Measurements from ENCODE around the gene ITPR1.
A peak's percentile ranks its signal among the peaks of the same experiment; 100 is the strongest.

Gene ITPR1

DNA sequence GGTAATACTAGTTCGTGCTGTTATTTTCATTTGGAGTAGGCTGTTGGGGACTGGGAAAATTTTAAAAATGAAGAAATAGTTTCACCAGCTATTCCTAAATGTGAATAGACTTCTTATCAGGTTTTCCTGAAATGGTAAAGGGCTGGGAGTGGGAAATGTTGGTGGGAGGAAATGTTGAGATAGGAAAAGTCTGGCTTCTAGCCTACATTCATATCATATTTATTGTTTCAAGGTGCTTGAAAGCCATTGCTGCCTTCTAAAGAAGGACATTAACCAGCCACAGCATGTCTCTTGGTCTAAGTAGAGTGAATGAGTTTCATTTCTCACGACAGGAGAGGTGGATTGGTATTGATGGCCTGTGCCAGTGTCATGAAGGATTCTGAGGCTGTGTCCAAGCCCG is 288.9 kb downstream of the ITPR1 start:
- H3K4me1 Mint-ChIP-seq (ENCODE audit: low read depth): peaks cover 1% of the 10 kb centered on the region
- H3K36me3 Mint-ChIP-seq: peaks cover 49% of the 10 kb centered on the region
- no peaks in the 10 kb centered on the region for H3K27me3 Mint-ChIP-seq
- H3K9me3 Mint-ChIP-seq (ENCODE audit: low read depth): no peaks in the 10 kb centered on the region
- H3K4me3 Mint-ChIP-seq: no peak overlapping the region
- no peak overlapping the region for H3K27ac Mint-ChIP-seq

DNA sequence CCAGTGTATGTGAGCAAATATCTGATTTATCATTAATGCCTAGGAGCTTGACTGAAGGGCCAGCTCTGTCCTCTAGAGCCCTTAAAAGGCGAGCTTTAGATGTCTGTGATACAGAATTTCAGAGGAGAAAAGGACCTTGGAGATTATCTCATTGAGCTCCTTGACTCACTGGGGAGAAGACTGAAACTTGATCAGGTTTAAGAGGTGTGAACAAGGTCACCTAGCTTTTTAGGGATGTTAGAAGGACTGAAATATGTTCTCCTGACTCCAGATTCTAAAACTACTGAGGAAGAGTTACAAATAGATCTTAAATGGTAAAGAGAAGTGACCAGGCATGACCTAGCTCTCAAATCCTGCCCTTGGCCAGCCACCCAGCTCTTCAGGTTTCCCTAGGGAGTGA is 292.4 kb downstream of the ITPR1 start:
- Mint-ChIP-seq H3K4me1 (ENCODE audit: low read depth) (no peaks in the 10 kb centered on the region), H3K27me3 (no peaks in the 10 kb centered on the region), H3K4me3 (no peak overlapping the region), H3K27ac (peak overlapping the region; percentile 28), H3K36me3 (peaks cover 53% of the 10 kb centered on the region), H3K9me3 (ENCODE audit: low read depth) (no peaks in the 10 kb centered on the region)

- Mint-ChIP-seq H3K27me3 (no peaks in the 10 kb centered on the region), H3K27ac (no peak overlapping the region), H3K9me3 (ENCODE audit: low read depth) (no peaks in the 10 kb centered on the region), H3K4me3 (no peak overlapping the region), H3K36me3 (peaks cover 55% of the 10 kb centered on the region), H3K4me1 (ENCODE audit: low read depth) (no peaks in the 10 kb centered on the region)
These were observed 293.3 kb downstream of the ITPR1 start for GRCh38 chr3:4786431-4786830.

- H3K27me3 Mint-ChIP-seq: no peaks in the 10 kb centered on the region
- no peak overlapping the region for H3K27ac Mint-ChIP-seq
- no peaks in the 10 kb centered on the region for H3K9me3 Mint-ChIP-seq (ENCODE audit: low read depth)
- no peak overlapping the region for H3K4me3 Mint-ChIP-seq
- peaks cover 49% of the 10 kb centered on the region for H3K36me3 Mint-ChIP-seq
- H3K4me1 Mint-ChIP-seq (ENCODE audit: low read depth): no peaks in the 10 kb centered on the region
These were observed 298.2 kb downstream of the ITPR1 start for GRCh38 chr3:4791358-4791757.

GRCh38 chr3:4793311-4793710 is 300.2 kb downstream of the ITPR1 start:
- Mint-ChIP-seq H3K4me1 (ENCODE audit: low read depth) (no peaks in the 10 kb centered on the region), H3K4me3 (no peak overlapping the region), H3K36me3 (peaks cover 52% of the 10 kb centered on the region), H3K9me3 (ENCODE audit: low read depth) (no peaks in the 10 kb centered on the region), H3K27ac (no peak overlapping the region), H3K27me3 (no peaks in the 10 kb centered on the region)

DNA sequence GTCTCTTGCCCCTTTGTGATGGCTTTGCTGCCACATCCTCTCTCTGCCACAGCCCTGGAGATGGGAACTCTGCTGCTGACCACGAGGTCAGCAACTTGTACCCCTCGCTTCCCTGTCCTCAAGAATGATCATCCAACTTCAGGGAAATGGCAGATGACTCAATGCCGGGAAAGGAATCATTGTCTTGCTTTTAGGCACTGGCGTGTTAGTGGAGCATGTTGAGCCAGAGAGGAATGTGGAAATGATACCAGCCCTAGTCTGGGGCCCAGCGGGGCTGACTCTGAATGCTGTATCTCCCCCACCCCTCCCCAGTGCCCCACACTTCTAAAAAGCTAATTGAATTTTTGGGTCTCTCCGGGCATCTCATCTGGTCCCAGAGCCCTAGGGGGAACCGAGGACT is 301.2 kb downstream of the ITPR1 start:
- Mint-ChIP-seq H3K36me3 (peaks cover 48% of the 10 kb centered on the region), H3K27ac (no peak overlapping the region), H3K27me3 (no peaks in the 10 kb centered on the region), H3K9me3 (ENCODE audit: low read depth) (no peaks in the 10 kb centered on the region), H3K4me3 (no peak overlapping the region), H3K4me1 (ENCODE audit: low read depth) (no peaks in the 10 kb centered on the region)

- no peak overlapping the region for H3K4me3 Mint-ChIP-seq
- peaks cover 48% of the 10 kb centered on the region for H3K36me3 Mint-ChIP-seq
- no peaks in the 10 kb centered on the region for H3K27me3 Mint-ChIP-seq
- no peaks in the 10 kb centered on the region for H3K9me3 Mint-ChIP-seq (ENCODE audit: low read depth)
- H3K4me1 Mint-ChIP-seq (ENCODE audit: low read depth): no peaks in the 10 kb centered on the region
- no peak overlapping the region for H3K27ac Mint-ChIP-seq
These were observed 301.6 kb downstream of the ITPR1 start for GRCh38 chr3:4794798-4795197.

- H3K4me1 Mint-ChIP-seq (ENCODE audit: low read depth): no peaks in the 10 kb centered on the region
- H3K27ac Mint-ChIP-seq: no peak overlapping the region
- H3K27me3 Mint-ChIP-seq: no peaks in the 10 kb centered on the region
- peaks cover 42% of the 10 kb centered on the region for H3K36me3 Mint-ChIP-seq
- no peak overlapping the region for H3K4me3 Mint-ChIP-seq
- H3K9me3 Mint-ChIP-seq (ENCODE audit: low read depth): no peaks in the 10 kb centered on the region
These were observed 302.8 kb downstream of the ITPR1 start for GRCh38 chr3:4795905-4796304.

- H3K4me1 Mint-ChIP-seq (ENCODE audit: low read depth): peaks cover 1% of the 10 kb centered on the region
- no peaks in the 10 kb centered on the region for H3K9me3 Mint-ChIP-seq (ENCODE audit: low read depth)
- no peaks in the 10 kb centered on the region for H3K27me3 Mint-ChIP-seq
- no peak overlapping the region for H3K27ac Mint-ChIP-seq
- H3K36me3 Mint-ChIP-seq: peaks cover 42% of the 10 kb centered on the region
- no peak overlapping the region for H3K4me3 Mint-ChIP-seq
These were observed 304.1 kb downstream of the ITPR1 start for GRCh38 chr3:4797201-4797705.

DNA sequence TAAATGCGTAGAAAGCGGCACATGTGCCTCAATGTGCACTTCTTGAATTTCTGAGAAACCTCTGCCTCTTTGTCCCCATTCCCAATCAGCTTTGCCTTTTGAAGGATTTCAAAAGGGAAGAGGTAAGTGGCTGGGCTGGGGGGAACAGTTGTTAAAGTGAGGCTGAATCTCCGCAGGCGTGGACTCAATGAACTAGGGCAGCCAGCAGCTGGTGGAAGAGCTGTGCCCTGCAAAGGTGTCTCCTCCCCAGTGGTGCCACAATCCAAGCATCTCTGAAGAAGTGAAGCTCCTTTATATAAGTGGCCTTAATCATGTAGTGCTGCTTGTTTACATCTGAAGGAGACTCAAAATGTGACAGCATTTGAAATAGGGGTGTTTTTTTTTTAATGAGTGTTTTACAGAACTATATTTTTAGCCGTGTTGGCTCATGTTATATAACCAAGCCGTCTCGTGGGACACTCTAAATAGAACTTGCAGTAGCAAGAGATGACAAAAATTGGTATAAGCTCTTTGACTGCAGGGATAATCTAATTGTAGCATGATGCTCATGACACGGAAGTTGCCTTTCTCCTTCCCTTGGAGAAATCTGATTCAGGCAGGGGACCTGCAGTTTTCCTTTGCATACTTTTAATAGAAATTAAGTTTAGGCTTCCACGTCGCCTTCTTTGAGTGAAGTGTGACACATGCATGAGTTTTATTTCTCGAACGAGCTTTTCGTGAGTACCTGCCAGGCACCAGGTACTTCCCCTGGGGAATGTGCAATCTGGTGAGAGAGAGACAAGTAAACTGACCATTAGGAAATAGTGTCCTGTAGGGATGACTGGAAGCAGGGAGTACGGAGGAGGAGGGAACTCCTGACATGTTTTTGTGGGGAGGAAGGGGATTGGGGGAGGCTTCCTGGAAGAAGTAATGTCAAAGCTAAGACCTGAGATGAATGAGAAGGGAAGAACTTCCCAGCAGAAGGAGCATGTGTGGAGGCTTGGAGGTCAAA is 306.4 kb downstream of the ITPR1 start:
- H3K4me3 Mint-ChIP-seq: no peak overlapping the region
- peaks cover 9% of the 10 kb centered on the region for H3K4me1 Mint-ChIP-seq (ENCODE audit: low read depth)
- no peak overlapping the region for H3K27ac Mint-ChIP-seq
- H3K27me3 Mint-ChIP-seq: no peaks in the 10 kb centered on the region
- H3K36me3 Mint-ChIP-seq: peaks cover 49% of the 10 kb centered on the region
- no peaks in the 10 kb centered on the region for H3K9me3 Mint-ChIP-seq (ENCODE audit: low read depth)

- Mint-ChIP-seq H3K9me3 (ENCODE audit: low read depth) (no peaks in the 10 kb centered on the region), H3K4me1 (ENCODE audit: low read depth) (peaks cover 19% of the 10 kb centered on the region), H3K36me3 (peaks cover 47% of the 10 kb centered on the region), H3K27me3 (no peaks in the 10 kb centered on the region), H3K27ac (no peak overlapping the region), H3K4me3 (no peak overlapping the region)
These were observed 307.4 kb downstream of the ITPR1 start for GRCh38 chr3:4800595-4800994.

- Mint-ChIP-seq H3K27ac (no peak overlapping the region), H3K4me3 (no peak overlapping the region), H3K27me3 (no peaks in the 10 kb centered on the region)
These were observed 308.7 kb downstream of the ITPR1 start for GRCh38 chr3:4801892-4802291.

GRCh38 chr3:4802903-4803302 is 309.8 kb downstream of the ITPR1 start:
- H3K4me3 Mint-ChIP-seq: no peak overlapping the region

More at GRCh38 chr3:4801892-4802291, 308.7 kb downstream of the ITPR1 start:
- Mint-ChIP-seq H3K36me3 (peaks cover 48% of the 10 kb centered on the region), H3K4me1 (ENCODE audit: low read depth) (peaks cover 25% of the 10 kb centered on the region), H3K9me3 (ENCODE audit: low read depth) (no peaks in the 10 kb centered on the region)

GRCh38 chr3:4804161-4805058 is 311.3 kb downstream of the ITPR1 start:
- Mint-ChIP-seq H3K27ac (peak overlapping the region; percentile 41), H3K4me1 (ENCODE audit: low read depth) (peaks cover 25% of the 10 kb centered on the region), H3K36me3 (peaks cover 45% of the 10 kb centered on the region), H3K27me3 (no peaks in the 10 kb centered on the region), H3K4me3 (no peak overlapping the region), H3K9me3 (ENCODE audit: low read depth) (no peaks in the 10 kb centered on the region)

More at GRCh38 chr3:4802903-4803302, 309.8 kb downstream of the ITPR1 start:
- peaks cover 45% of the 10 kb centered on the region for H3K36me3 Mint-ChIP-seq
- H3K27me3 Mint-ChIP-seq: no peaks in the 10 kb centered on the region
- H3K4me1 Mint-ChIP-seq (ENCODE audit: low read depth): peaks cover 25% of the 10 kb centered on the region
- H3K9me3 Mint-ChIP-seq (ENCODE audit: low read depth): no peaks in the 10 kb centered on the region
- H3K27ac Mint-ChIP-seq: peak overlapping the region; percentile 41

DNA sequence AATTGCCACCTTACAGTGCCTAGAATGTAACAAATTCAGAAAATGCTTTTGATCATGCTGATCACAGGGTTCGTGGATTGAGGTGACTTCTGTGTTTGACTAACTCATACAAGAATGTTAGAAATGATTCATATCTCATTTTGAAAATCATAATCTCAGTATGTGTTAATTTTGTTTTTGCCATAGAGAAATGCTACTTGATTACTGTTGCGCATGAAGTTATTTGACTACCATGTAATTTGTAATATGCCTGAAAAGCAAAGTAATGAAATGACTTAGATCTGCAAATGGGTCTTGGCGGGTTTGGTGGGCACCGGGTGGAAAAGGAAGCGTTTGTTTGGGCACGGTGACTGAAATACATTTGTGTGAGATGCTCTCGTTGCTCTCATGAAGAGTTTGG is 312.5 kb downstream of the ITPR1 start:
- Mint-ChIP-seq H3K4me1 (ENCODE audit: low read depth) (peaks cover 25% of the 10 kb centered on the region), H3K9me3 (ENCODE audit: low read depth) (no peaks in the 10 kb centered on the region)

More for the DNA sequence above, 312.5 kb downstream of the ITPR1 start:
- H3K36me3 Mint-ChIP-seq: peaks cover 46% of the 10 kb centered on the region
- peak overlapping the region; percentile 46 for H3K27ac Mint-ChIP-seq
- H3K4me3 Mint-ChIP-seq: no peak overlapping the region
- H3K27me3 Mint-ChIP-seq: no peaks in the 10 kb centered on the region
